Hematopoietic multipotent progenitor cell treated with erythropoietin and hydrocortisone succinate and interleukin-3 and kit ligand, for 15 days (in vitro differentiated cells): ENCODE data around the gene C9orf78.

ENCODE experiments used
- DNase-seq: peaks from one replicate; pipeline ENCODE4 v3.0.0-alpha.2; 2015; ENCODE audit warnings: low spot score

C9orf78 gene

GRCh38 chr9:129835128-129835859 is at the start of gene C9orf78, which contains the start of gene USP20:
TSS of gene C9orf78 (minus strand) at chr9:129835275. CDS start at chr9:129835221, 54 bp downstream.
TSS of gene USP20 (plus strand) at chr9:129835458. CDS start at chr9:129852556, 17,098 bp downstream.
- DNase-seq: peak; percentile 99

GRCh38 chr9:129884220-129885017 is 49.3 kb upstream of the C9orf78 start:
- peak; percentile 96 for DNase-seq

GRCh38 chr9:129881547-129882324 is 46.7 kb upstream of the C9orf78 start:
- no peak for DNase-seq

- DNase-seq: no peak
Observed at GRCh38 chr9:129880654-129881546, 45.8 kb upstream of the C9orf78 start.

GRCh38 chr9:129879991-129880653 is 45.0 kb upstream of the C9orf78 start:
- peak; percentile 39 for DNase-seq

- DNase-seq: peak; percentile 95
Observed at GRCh38 chr9:129879103-129879699, 44.1 kb upstream of the C9orf78 start.

GRCh38 chr9:129878291-129878690 is 43.2 kb upstream of the C9orf78 start:
- DNase-seq: peak; percentile 33

GRCh38 chr9:129876815-129877214 is 41.7 kb upstream of the C9orf78 start:
- DNase-seq: no peak

- no peak for DNase-seq
Observed at GRCh38 chr9:129875687-129876395, 40.8 kb upstream of the C9orf78 start.

- DNase-seq: no peak
Observed at GRCh38 chr9:129875181-129875611, 40.1 kb upstream of the C9orf78 start.

- no peak for DNase-seq
Observed at GRCh38 chr9:129874261-129875101, 39.4 kb upstream of the C9orf78 start.

GRCh38 chr9:129873563-129874190 is 38.6 kb upstream of the C9orf78 start:
- DNase-seq: no peak

GRCh38 chr9:129871046-129871445 is 36.0 kb upstream of the C9orf78 start:
- DNase-seq: no peak

- DNase-seq: no peak
Observed at GRCh38 chr9:129869585-129870501, 34.8 kb upstream of the C9orf78 start.

- DNase-seq: no peak
Observed at GRCh38 chr9:129868872-129869486, 33.9 kb upstream of the C9orf78 start.

GRCh38 chr9:129868023-129868871 is 33.2 kb upstream of the C9orf78 start:
- no peak for DNase-seq
